Frontal cortex (tissue), 4 donors: Measurements from ENCODE around the gene GCG. TPM values are rescaled to one million over a fixed set of nuclear protein-coding genes. Genes with fewer than 3 reads are reported as not detected.

ENCODE experiments used
- DNase-seq, 2 donors: peaks; one replicate each; pipeline ENCODE4 v3.0.0; 2012; ENCODE audit warnings: low spot score in 2 of 2
- FAIRE-seq: peaks from 2 replicates; lab custom pipeline; 2012; peaks lifted over from hg19 to GRCh38; lab: Jason Lieb, UNC
- total RNA-seq: library from RNA; depleted of rRNA; stranded (reverse); fragments of >200 nt; gene quantifications from one replicate; pipeline ENCODE4 v1.2.3, GENCODE V29; 2014
- donor health status: control.
- donor health status: control.
- donor health status: control.

GCG gene
- total RNA-seq, 1 donor from 2014 or later, result 0.41 TPM

DNA sequence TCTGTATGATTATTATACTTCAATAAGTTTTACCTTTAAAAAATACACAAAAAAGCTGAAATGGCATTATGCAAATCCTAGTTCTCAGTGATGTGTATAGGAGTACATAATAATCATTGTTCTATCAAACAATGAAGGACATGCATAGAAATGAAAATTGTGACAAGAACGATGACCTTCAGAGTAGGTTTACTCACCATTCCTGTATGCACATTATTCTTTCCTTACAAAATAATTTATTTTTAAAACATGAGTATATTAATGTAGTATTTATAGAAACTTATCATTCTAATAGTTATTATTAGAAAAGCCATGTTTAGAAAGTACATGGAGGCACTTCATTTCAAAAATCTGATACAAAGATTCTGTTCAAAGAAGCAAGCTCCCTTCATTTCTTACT, 45.3 kb downstream of the GCG start:
- FAIRE-seq (no peak), DNase-seq (no peak)

DNA sequence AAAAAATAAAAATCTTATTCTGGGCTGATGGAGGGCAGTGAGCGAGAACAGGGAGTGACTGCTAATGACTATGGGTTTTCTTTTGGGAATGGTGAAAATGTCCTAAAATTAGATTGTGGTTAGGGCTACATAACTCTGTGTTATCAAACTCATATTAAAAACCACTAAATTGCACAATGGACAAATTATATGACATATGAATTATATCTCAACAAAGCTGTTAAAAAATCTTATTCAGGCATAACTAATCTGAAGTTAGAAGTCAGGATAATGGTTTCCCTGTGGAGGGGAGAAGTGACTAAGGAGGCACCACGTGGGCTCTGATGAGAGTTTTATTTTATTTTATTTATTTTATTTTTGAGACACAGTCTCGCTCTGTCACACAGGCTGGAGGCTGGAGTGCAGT, 45.9 kb downstream of the GCG start:
- FAIRE-seq (no peak), DNase-seq (no peak)

- no peak for DNase-seq
- no peak for FAIRE-seq
Observed at GRCh38 chr2:162103443-162104009, 48.5 kb downstream of the GCG start.

- FAIRE-seq, result no peak
Observed at GRCh38 chr2:162100579-162100978, 51.5 kb downstream of the GCG start.

DNA sequence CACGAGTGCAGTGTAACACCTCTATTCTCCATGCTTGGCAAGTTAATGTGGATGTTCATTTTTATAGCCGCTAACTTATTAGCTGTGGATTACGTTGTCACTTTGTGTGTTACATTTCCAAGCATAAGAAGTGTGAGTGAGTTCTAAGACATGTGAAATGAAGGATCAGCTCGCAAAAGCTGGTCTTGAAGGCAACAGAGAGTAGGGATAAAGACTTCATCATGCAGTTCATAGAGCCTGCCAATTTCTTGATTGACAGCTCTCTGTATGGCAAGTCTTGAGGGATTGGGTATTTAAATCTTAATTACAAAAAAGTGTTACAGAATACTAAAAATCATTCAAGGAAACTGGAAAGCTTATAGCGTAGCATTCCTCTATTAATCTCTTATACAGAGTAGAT, 52.2 kb downstream of the GCG start:
- no peak for DNase-seq

More at GRCh38 chr2:162100579-162100978, 51.5 kb downstream of the GCG start:
- DNase-seq, result no peak

More for the DNA sequence above, 52.2 kb downstream of the GCG start:
- FAIRE-seq, result no peak

Other genes with a start within 250 kb of the GCG start
- gene DPP4, start 78.0 kb downstream of the GCG start, total RNA-seq, result 8.6 TPM
- gene FAP, start 91.2 kb upstream of the GCG start, total RNA-seq, result 2.4 TPM
- gene IFIH1, start 166.4 kb upstream of the GCG start, total RNA-seq, result 2.0 TPM
- 17.9 TPM for gene GCA, start 191.9 kb upstream of the GCG start, total RNA-seq